ENCODE measurements around the gene FAM20A. TPM values are rescaled to one million over a fixed set of nuclear protein-coding genes. Genes with fewer than 3 reads are reported as not detected.

FAM20A gene
- total and polyA plus RNA-seq, 4 donors = 69.7 to 101 (median 79.0) TPM

- no peak for ATAC-seq (ENCODE audit: insufficient read depth, low FRiP score)
- H3K4me1 ChIP-seq (ENCODE audit: control insufficient read depth in 5 of 5, insufficient read depth in 5 of 5, low read length in 5 of 5) = peaks cover 0 to 13% (median 3%) of the 10 kb centered on the region in 5 donors
- no peaks in the 10 kb centered on the region for H3K27me3 ChIP-seq (ENCODE audit: control insufficient read depth in 3 of 3, insufficient read depth in 3 of 3, low read length in 2 of 3)
- no peak for TF ChIP-seq CTCF (IDR thresholded peaks at IDR 0.05; ENCODE audit: control extremely low read depth, extremely low read depth)
- 94 to 96% methylated on average over 4 of the region's 4 CpGs for WGBS, 2 donors
- H3K27ac ChIP-seq (ENCODE audit: low read depth in 1 of 2, low read length in 1 of 2) = no peak overlapping the region
- H3K9me3 ChIP-seq (ENCODE audit: control insufficient read depth in 4 of 4, insufficient read depth in 3 of 4, low read length in 3 of 4) = no peaks in the 10 kb centered on the region
- no peak overlapping the region for H3K4me3 ChIP-seq
- DNase-seq = no peak
- H3K9ac ChIP-seq (ENCODE audit: insufficient read depth in 1 of 2, low read length in 2 of 2) = no peak overlapping the region
- peaks cover 0 to 10% (median 0%) of the 10 kb centered on the region in 4 donors for H3K36me3 ChIP-seq (ENCODE audit: control insufficient read depth in 4 of 4, insufficient read depth in 4 of 4, low read length in 4 of 4)
These were observed 44.6 kb downstream of the FAM20A start for GRCh38 chr17:68556551-68556950.

- ATAC-seq (ENCODE audit: insufficient read depth, low FRiP score) = no peak
These were observed 56.9 kb downstream of the FAM20A start for GRCh38 chr17:68544111-68544915.

GRCh38 chr17:68542698-68543463, 58.3 kb downstream of the FAM20A start:
- H3K4me1 ChIP-seq (ENCODE audit: control insufficient read depth in 5 of 5, insufficient read depth in 5 of 5, low read length in 5 of 5) = peaks cover 0 to 2% (median 0%) of the 10 kb centered on the region in 5 donors
- H3K9me3 ChIP-seq (ENCODE audit: control insufficient read depth in 4 of 4, insufficient read depth in 3 of 4, low read length in 3 of 4) = no peaks in the 10 kb centered on the region
- WGBS, 2 donors = 73 to 92% methylated on average over 13 of the region's 13 CpGs
- H3K27ac ChIP-seq (ENCODE audit: low read depth in 1 of 2, low read length in 1 of 2) = peak overlapping the region in 1 of 2 donors; percentile 91
- no peak for TF ChIP-seq CTCF (IDR thresholded peaks at IDR 0.05; ENCODE audit: control extremely low read depth, extremely low read depth)
- H3K36me3 ChIP-seq (ENCODE audit: control insufficient read depth in 4 of 4, insufficient read depth in 4 of 4, low read length in 4 of 4) = peaks cover 0 to 17% (median 3%) of the 10 kb centered on the region in 4 donors
- no peak overlapping the region for H3K4me3 ChIP-seq
- DNase-seq (peak in 2 of 3 donors; percentile 19 to 39), ATAC-seq (ENCODE audit: insufficient read depth, low FRiP score) (peak; percentile 75)
- no peak overlapping the region for H3K9ac ChIP-seq (ENCODE audit: insufficient read depth in 1 of 2, low read length in 2 of 2)
- H3K27me3 ChIP-seq (ENCODE audit: control insufficient read depth in 3 of 3, insufficient read depth in 3 of 3, low read length in 2 of 3) = no peaks in the 10 kb centered on the region

More at GRCh38 chr17:68544111-68544915, 56.9 kb downstream of the FAM20A start:
- DNase-seq = peak in 1 of 3 donors; percentile 22
- H3K9me3 ChIP-seq (ENCODE audit: control insufficient read depth in 4 of 4, insufficient read depth in 3 of 4, low read length in 3 of 4) = no peaks in the 10 kb centered on the region
- H3K36me3 ChIP-seq (ENCODE audit: control insufficient read depth in 4 of 4, insufficient read depth in 4 of 4, low read length in 4 of 4) = peaks cover 0 to 17% (median 0%) of the 10 kb centered on the region in 4 donors
- H3K27ac ChIP-seq (ENCODE audit: low read depth in 1 of 2, low read length in 1 of 2) = peak overlapping the region in 1 of 2 donors; percentile 91
- H3K9ac ChIP-seq (ENCODE audit: insufficient read depth in 1 of 2, low read length in 2 of 2) = no peak overlapping the region
- 62 to 80% methylated on average over 12 of the region's 12 CpGs for WGBS, 2 donors
- no peak overlapping the region for H3K4me3 ChIP-seq
- no peak for TF ChIP-seq CTCF (IDR thresholded peaks at IDR 0.05; ENCODE audit: control extremely low read depth, extremely low read depth)
- H3K27me3 ChIP-seq (ENCODE audit: control insufficient read depth in 3 of 3, insufficient read depth in 3 of 3, low read length in 2 of 3) = no peaks in the 10 kb centered on the region
- peaks cover 0 to 2% (median 0%) of the 10 kb centered on the region in 5 donors for H3K4me1 ChIP-seq (ENCODE audit: control insufficient read depth in 5 of 5, insufficient read depth in 5 of 5, low read length in 5 of 5)
